H1 (cell line): ENCODE measurements around the gene CTBP2. TPM values are rescaled to one million over a fixed set of nuclear protein-coding genes. Genes with fewer than 3 reads are reported as not detected.

ENCODE experiments used
- CTCF ChIA-PET: fragments of 300-600 bp; sonication (Branson Sonifier 250); formaldehyde crosslinking; loops from one replicate; lab custom pipeline; 2021; ENCODE audit not compliant: partially characterized antibody; lab: Charles Lee
- POLR2A ChIA-PET: fragments of 300-600 bp; sonication (Branson Sonifier 250); formaldehyde crosslinking; loops from one replicate; lab custom pipeline; 2021; ENCODE audit warnings: inconsistent platforms; ENCODE audit not compliant: partially characterized antibody; lab: Charles Lee
- DNase-seq, 2 experiments: peaks; one replicate each; pipeline versions ENCODE4 v3.0.0 to v3.0.0-alpha.2; 2010 to 2022; ENCODE audit warnings: low spot score in 2 of 2, low read depth in 1 of 2, mixed read lengths in 1 of 2
- FAIRE-seq: peaks from 2 replicates; lab custom pipeline; 2011; peaks lifted over from hg19 to GRCh38; lab: Jason Lieb, UNC
- H2AFZ ChIP-seq: 2 replicates; pipeline ENCODE4 v1.8.1; 2012; ENCODE audit warnings: low read length, inconsistent platforms
- H2AK5ac ChIP-seq: 2 replicates; pipeline ENCODE4 v1.6.1; 2013; ENCODE audit warnings: low read depth, low read length
- H2BK120ac ChIP-seq: replicated peaks from 2 replicates; pipeline ENCODE3; 2013; ENCODE audit warnings: low read depth, low read length, inconsistent platforms
- H2BK12ac ChIP-seq: 2 replicates; pipeline ENCODE4 v1.6.1; 2013; ENCODE audit warnings: low read depth, low read length
- H2BK15ac ChIP-seq: 2 replicates; pipeline ENCODE4 v1.6.1; 2013; ENCODE audit warnings: low read length
- H2BK20ac ChIP-seq: 2 replicates; pipeline ENCODE4 v1.6.1; 2013; ENCODE audit warnings: low read length
- H2BK5ac ChIP-seq: 2 replicates; pipeline ENCODE4 v1.6.1; 2013; ENCODE audit warnings: low read depth, low read length
- H3K14ac ChIP-seq: 2 replicates; pipeline ENCODE4 v1.6.1; 2013; ENCODE audit warnings: inconsistent platforms; ENCODE audit not compliant: insufficient read length
- H3K18ac ChIP-seq: 2 replicates; pipeline ENCODE4 v1.6.1; 2013; ENCODE audit warnings: low read length; ENCODE audit errors: extremely low read depth
- H3K23ac ChIP-seq: 2 replicates; pipeline ENCODE4 v1.6.1; 2013; ENCODE audit warnings: inconsistent platforms; ENCODE audit not compliant: insufficient read length
- H3K23me2 ChIP-seq: 2 replicates; pipeline ENCODE4 v1.6.1; 2013; ENCODE audit warnings: low read depth, low read length
- H3K27ac ChIP-seq: 2 replicates; pipeline ENCODE4 v1.6.1; 2011; ENCODE audit warnings: low read depth, low read length, inconsistent platforms
- H3K27me3 ChIP-seq, 4 experiments: replicated peaks in 1 of 4; 1 replicate in 1 of 4; 2 replicates in 3 of 4; pipeline versions ENCODE4 v1.6.1 to v1.8.1; 2011 to 2013; ENCODE audit warnings: low read length in 3 of 4, mild to moderate bottlenecking in 3 of 4, inconsistent platforms in 2 of 4, mixed read lengths in 2 of 4, moderate library complexity in 1 of 4; ENCODE audit not compliant: control insufficient read depth in 3 of 4, insufficient read depth in 3 of 4; ENCODE audit errors: extremely low read depth in 1 of 4
- H3K36me3 ChIP-seq, 4 experiments: 2 replicates each; pipeline versions ENCODE4 v1.6.1 to v1.8.1; 2011 to 2013; ENCODE audit warnings: mild to moderate bottlenecking in 4 of 4, low read length in 3 of 4, moderate library complexity in 2 of 4, control low read depth in 1 of 4, inconsistent platforms in 1 of 4; ENCODE audit not compliant: insufficient read depth in 4 of 4, control insufficient read depth in 2 of 4
- H3K4ac ChIP-seq: replicated peaks from 2 replicates; pipeline ENCODE3; 2013; ENCODE audit warnings: low read length, low read depth, mixed read lengths, inconsistent platforms; ENCODE audit not compliant: insufficient read length
- H3K4me1 ChIP-seq, 4 experiments: replicated peaks in 1 of 4; 1 replicate in 1 of 4; 2 replicates in 3 of 4; pipeline versions ENCODE4 v1.6.1 to v1.8.1; 2011 to 2013; ENCODE audit warnings: low read length in 3 of 4, inconsistent platforms in 2 of 4, mixed read lengths in 1 of 4; ENCODE audit not compliant: insufficient read depth in 4 of 4, control insufficient read depth in 3 of 4
- H3K4me2 ChIP-seq, 2 experiments: 2 replicates each; pipeline versions ENCODE4 v1.6.1 to v1.8.1; 2011 to 2013; ENCODE audit warnings: low read depth in 2 of 2, low read length in 2 of 2, control low read depth in 1 of 2, inconsistent platforms in 1 of 2, mild to moderate bottlenecking in 1 of 2; ENCODE audit not compliant: insufficient read depth in 1 of 2
- H3K4me3 ChIP-seq, 4 experiments: fragments of 200-600, 300-600 bp in 1 of 4; sonication (generic), shearing (Covaris generic), sonication (Bioruptor Twin) in 1 of 4; 2 replicates each; pipeline versions ENCODE4 v1.5.1 to v1.8.1; 2011 to 2016; ENCODE audit warnings: low read length in 4 of 4, low read depth in 3 of 4, control low read depth in 2 of 4, inconsistent platforms in 2 of 4, mild to moderate bottlenecking in 2 of 4, mixed read lengths in 1 of 4, moderate library complexity in 1 of 4; ENCODE audit not compliant: insufficient read depth in 2 of 4; ENCODE audit errors: extremely low read depth in 1 of 4
- H3K56ac ChIP-seq: replicated peaks from 2 replicates; pipeline ENCODE3; 2013; ENCODE audit warnings: low read depth, mild to moderate bottlenecking, mixed read lengths, low read length, inconsistent platforms; ENCODE audit not compliant: insufficient read length
- H3K79me1 ChIP-seq: 2 replicates; pipeline ENCODE4 v1.6.1; 2013; ENCODE audit warnings: low read depth, low read length, control low read depth
- H3K79me2 ChIP-seq, 2 experiments: 2 replicates each; pipeline versions ENCODE4 v1.6.1 to v1.8.1; 2012 to 2013; ENCODE audit warnings: low read length in 2 of 2, mild to moderate bottlenecking in 2 of 2, inconsistent platforms in 1 of 2; ENCODE audit not compliant: insufficient read depth in 2 of 2, control insufficient read depth in 1 of 2
- H3K9ac ChIP-seq, 4 experiments: replicated peaks in 1 of 4; 1 replicate in 1 of 4; 2 replicates in 3 of 4; pipeline versions ENCODE4 v1.6.1 to v1.8.1; 2011 to 2013; ENCODE audit warnings: low read depth in 3 of 4, low read length in 3 of 4, control low read depth in 2 of 4, mild to moderate bottlenecking in 2 of 4, moderate library complexity in 2 of 4, inconsistent platforms in 1 of 4; ENCODE audit errors: extremely low read depth in 1 of 4
- H3K9me3 ChIP-seq, 2 experiments: 2 replicates each; pipeline versions ENCODE4 v1.6.1 to v1.8.1; 2012 to 2013; ENCODE audit warnings: mild to moderate bottlenecking in 2 of 2, moderate library complexity in 2 of 2, control low read depth in 1 of 2, inconsistent platforms in 1 of 2, low read depth in 1 of 2, low read length in 1 of 2, mixed read lengths in 1 of 2; ENCODE audit not compliant: insufficient read depth in 2 of 2
- H4K20me1 ChIP-seq, 2 experiments: replicated peaks in 1 of 2; 2 replicates each; pipeline versions ENCODE3 to v1.8.1; 2011 to 2013; ENCODE audit warnings: inconsistent platforms in 2 of 2, low read length in 2 of 2, mild to moderate bottlenecking in 1 of 2; ENCODE audit not compliant: insufficient read depth in 2 of 2, control insufficient read depth in 1 of 2
- H4K5ac ChIP-seq: 2 replicates; pipeline ENCODE4 v1.6.1; 2013; ENCODE audit warnings: low read length, low read depth, mixed read lengths, inconsistent platforms; ENCODE audit not compliant: insufficient read length
- H4K8ac ChIP-seq: 2 replicates; pipeline ENCODE4 v1.8.0; 2013; ENCODE audit warnings: mild to moderate bottlenecking, moderate library complexity, low read length, inconsistent platforms; ENCODE audit not compliant: insufficient read depth; ENCODE audit errors: extremely low read depth
- H4K91ac ChIP-seq: replicated peaks from 2 replicates; pipeline ENCODE3; 2013; ENCODE audit warnings: low read length, mixed read lengths, inconsistent platforms; ENCODE audit not compliant: insufficient read length
- BACH1 ChIP-seq: IDR thresholded peaks from 2 replicates; pipeline ENCODE4 v1.6.1; 2012; ENCODE audit warnings: low read length, improper control_type of control experiment
- CHD1 ChIP-seq: IDR thresholded peaks from 2 replicates; pipeline ENCODE4 v1.6.1; 2012; ENCODE audit warnings: low read depth, low read length, improper control_type of control experiment
- RAD21 ChIP-seq, 2 experiments: IDR thresholded peaks in 1 of 2; conservative IDR thresholded peaks in 1 of 2; 2 replicates each; pipeline ENCODE4 v1.6.1; 2011; ENCODE audit warnings: low read depth in 2 of 2, low read length in 2 of 2, improper control_type of control experiment in 1 of 2, inconsistent platforms in 1 of 2, mild to moderate bottlenecking in 1 of 2, moderate library complexity in 1 of 2
- WGBS, 2 experiments: shearing (Covaris generic) in 1 of 2; methylation state at CpG; one replicate each; pipeline versions ENCODE4 v1.1.6 to v1.1.7; 2013 to 2015; ENCODE audit warnings: low lambda C conversion rate in 2 of 2, mixed read lengths in 2 of 2, inconsistent platforms in 1 of 2, low coverage in 1 of 2, missing lambda C conversion rate in 1 of 2; ENCODE audit not compliant: insufficient replicate concordance in 2 of 2, insufficient coverage in 1 of 2, insufficient read length in 1 of 2; ENCODE audit errors: extremely low coverage in 1 of 2, missing lambda C conversion rate in 1 of 2; 5-methylcytosine and 5-hydroxymethylcytosine counted together
- polyA plus RNA-seq, 7 experiments: library from polyadenylated mRNA; depleted of rRNA in 3 of 7; stranded (reverse) in 5 of 7; unstranded in 2 of 7; fragments of >200 nt in 5 of 7; fragments of 200-250 nt in 2 of 7; gene quantifications; 1 replicate in 5 of 7; 2 replicates in 1 of 7; 4 replicates in 1 of 7; pipeline versions ENCODE4 v1.2.1 to v1.2.3, GENCODE V29; 2011 to 2013; ENCODE audit warnings: missing spikeins in 2 of 7, mixed read lengths in 2 of 7
- total RNA-seq: library from RNA; stranded (reverse); fragmentation: NEBNext Ultra II Directional; extraction: Animal tissue kit (Norgen Biotek cat#: 25700); gene quantifications from 2 replicates; pipeline ENCODE4 v1.2.1, GENCODE V29; 2021

The CTBP2 gene
- total and polyA plus RNA-seq, 2 of the 8 experiments (the other 6 are each of a cell fraction or from before 2014, with no cell fraction given): 208 to 221 TPM

- Histone ChIP-seq H2BK12ac (no peak overlapping the region), H4K5ac (no peak overlapping the region), H3K27ac (0 out of 2 replicates have a peak overlapping the region, but pooled peaks have one; percentile 6), H2BK20ac (no peak overlapping the region), H3K56ac (no peak overlapping the region), H3K9ac (no peak overlapping the region), H2AK5ac (no peak overlapping the region), H3K4me3 (no peak overlapping the region), H3K23ac (no peak overlapping the region), H3K14ac (no peak overlapping the region), H3K9me3 (no peaks in the 10 kb centered on the region), H2AFZ (no peak overlapping the region), H3K79me2 (peaks cover 43 to 100% of the 10 kb centered on the region in 2 experiments), H2BK120ac (no peak overlapping the region), H3K4ac (no peak overlapping the region), H4K8ac (no peak overlapping the region), H3K79me1 (peaks cover 26% of the 10 kb centered on the region), H3K36me3 (peaks cover 3 to 34% (median 9%) of the 10 kb centered on the region in 4 experiments; a peak in 7 of 8 replicates), H2BK5ac (peak overlapping the region; percentile 32; the same call in 1 of the 2 replicates), H4K91ac (no peak overlapping the region), H4K20me1 (peaks cover 71 to 83% of the 10 kb centered on the region in 2 experiments), H2BK15ac (no peak overlapping the region), H3K18ac (no peak overlapping the region), H3K23me2 (no peaks in the 10 kb centered on the region), H3K4me2 (no peak overlapping the region), H3K27me3 (no peaks in the 10 kb centered on the region), H3K4me1 (peaks cover 21 to 45% (median 37%) of the 10 kb centered on the region in 4 experiments)
- 92% methylated on average over 9 of the region's 9 CpGs; no CpG with 5 or more reads in 1 of the 2 experiments for WGBS, 2 experiments
- TF ChIP-seq CHD1 (no peak), BACH1 (no peak), RAD21 (IDR thresholded peaks at IDR 0.05 in 1 of 2, conservative IDR thresholded peaks at IDR 0.05 in 1 of 2; ENCODE audit: low read depth in 2 of 2, low read length in 2 of 2) (no peak)
- FAIRE-seq (no peak), DNase-seq (no peak)
- POLR2A ChIA-PET: interaction anchor here (1.2 kb wide), 1 partner anchor 35 kb away, joined by 3 read pairs; no protein-coding TSS in a partner anchor
- CTCF ChIA-PET: no interaction called here
Observed at GRCh38 chr10:125101049-125101448, 59.3 kb downstream of the CTBP2 start.
